Breast epithelium (tissue), 3 donors: ENCODE data around the gene PTGES2.
"Not testable (repeated sequence)": the region's sequence is repeated elsewhere in the genome, so short reads cannot be mapped to it uniquely, and the experiment has no call there.

ENCODE experiments used
- CTCF ChIP-seq, 3 donors: fragments of 450-650 bp; IDR thresholded peaks; one replicate each; pipeline ENCODE4 v1.5.1; 2016 to 2017; ENCODE audit warnings: antibody characterized with exemption in 3 of 3, mild to moderate bottlenecking in 3 of 3, moderate library complexity in 3 of 3
- POLR2A ChIP-seq: fragments of 450-650 bp; IDR thresholded peaks from one replicate; pipeline ENCODE4 v1.6.1; 2016; ENCODE audit warnings: antibody characterized with exemption, mild to moderate bottlenecking, moderate library complexity

- TF ChIP-seq CTCF (IDR thresholded peaks at IDR 0.05); POLR2A: not testable (repeated sequence)
Measured at GRCh38 chr9:128111726-128112125, 15.8 kb downstream of the PTGES2 start.
